Islet precursor cell (in vitro differentiated cells): Measurements from ENCODE around the gene GPSM1.
"Not testable (repeated sequence)": the region's sequence is repeated elsewhere in the genome, so short reads cannot be mapped to it uniquely, and the experiment has no call there.

Experiments used
- DNase-seq: peaks from one replicate; pipeline ENCODE4 v3.0.0-alpha.2; 2018

GPSM1 gene

DNA sequence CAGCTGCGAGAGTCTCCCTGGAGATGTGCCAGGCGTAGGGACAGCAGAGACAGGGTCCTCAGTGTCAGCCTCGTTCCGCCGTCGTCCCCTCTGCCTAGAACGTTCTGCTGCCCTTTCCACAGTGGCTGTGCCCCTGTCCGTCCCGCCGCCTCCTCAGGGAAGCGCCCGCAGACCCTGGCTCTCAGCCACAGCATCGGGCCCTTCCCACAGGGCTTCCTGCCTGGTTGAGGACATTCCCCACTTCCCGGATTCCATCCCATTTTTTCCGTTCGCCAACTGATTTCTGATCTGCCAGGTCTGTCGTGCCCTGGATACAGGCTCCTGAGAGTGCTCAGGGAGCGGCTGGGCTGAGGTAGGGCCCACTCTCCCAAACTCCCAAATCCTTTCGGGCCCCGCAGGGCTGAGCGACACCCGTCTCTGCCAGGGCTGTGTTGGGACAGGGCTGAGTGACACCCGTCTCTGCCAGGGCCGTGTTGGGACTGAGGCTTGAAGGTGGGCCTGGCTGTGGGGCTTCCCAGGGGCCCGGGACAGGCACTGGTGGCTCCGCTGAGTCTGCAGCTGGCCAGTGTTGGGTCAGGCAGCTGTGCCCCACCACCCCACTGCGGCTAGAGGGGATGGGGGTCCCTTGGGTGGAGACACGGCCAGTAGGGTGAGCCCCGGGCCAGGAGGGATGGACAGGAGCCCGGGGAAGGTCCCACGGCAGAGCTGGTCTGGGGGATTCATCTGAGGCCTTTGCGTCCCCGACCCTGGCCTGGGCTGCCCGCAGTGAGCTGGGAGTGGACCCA is 20.3 kb downstream of the GPSM1 start:
- DNase-seq = no peak

DNA sequence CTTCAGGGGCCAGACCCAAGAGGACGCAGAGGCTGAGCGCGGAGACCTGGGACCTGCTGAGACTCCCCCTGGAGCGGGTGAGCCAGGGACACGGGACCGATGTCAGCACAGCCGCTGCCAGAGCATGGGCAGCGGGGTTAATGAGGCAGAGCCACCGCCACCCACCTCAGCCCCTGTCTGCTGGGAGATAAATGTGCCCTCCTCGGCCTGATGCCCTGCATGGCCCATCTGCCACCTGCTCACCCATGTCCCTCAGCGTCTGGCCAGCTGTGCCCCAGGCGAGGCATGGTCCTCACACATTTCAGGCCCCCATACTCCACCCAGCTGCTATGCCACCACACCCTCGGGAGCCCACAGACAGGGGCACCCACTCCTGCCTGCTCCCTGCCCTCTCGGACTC is 21.4 kb downstream of the GPSM1 start:
- DNase-seq = no peak

GRCh38 chr9:136349546-136349945 is 22.2 kb downstream of the GPSM1 start:
- no peak for DNase-seq

- no peak for DNase-seq
Observed at GRCh38 chr9:136351252-136351800, 24.0 kb downstream of the GPSM1 start.

DNA sequence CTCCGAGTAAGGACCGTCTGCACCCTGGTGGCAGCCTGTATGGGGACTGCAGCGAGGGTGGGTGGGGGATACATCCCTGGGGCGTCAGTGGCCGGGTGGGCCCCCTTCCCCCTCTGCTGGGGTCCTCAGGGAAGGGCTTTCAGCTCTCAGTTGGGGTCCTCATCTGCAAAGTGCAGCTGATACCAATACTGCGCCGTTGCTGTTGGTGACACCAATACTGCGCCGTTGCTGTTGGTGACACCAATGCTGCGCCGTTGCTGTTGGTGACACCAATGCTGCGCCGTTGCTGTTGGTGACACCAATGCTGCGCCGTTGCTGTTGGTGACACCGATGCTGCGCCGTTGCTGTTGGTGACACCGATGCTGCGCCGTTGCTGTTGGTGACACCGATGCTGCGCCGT is 24.5 kb downstream of the GPSM1 start:
- DNase-seq = not testable (repeated sequence)

GRCh38 chr9:136352682-136353081 is 25.3 kb downstream of the GPSM1 start:
- no peak for DNase-seq

DNA sequence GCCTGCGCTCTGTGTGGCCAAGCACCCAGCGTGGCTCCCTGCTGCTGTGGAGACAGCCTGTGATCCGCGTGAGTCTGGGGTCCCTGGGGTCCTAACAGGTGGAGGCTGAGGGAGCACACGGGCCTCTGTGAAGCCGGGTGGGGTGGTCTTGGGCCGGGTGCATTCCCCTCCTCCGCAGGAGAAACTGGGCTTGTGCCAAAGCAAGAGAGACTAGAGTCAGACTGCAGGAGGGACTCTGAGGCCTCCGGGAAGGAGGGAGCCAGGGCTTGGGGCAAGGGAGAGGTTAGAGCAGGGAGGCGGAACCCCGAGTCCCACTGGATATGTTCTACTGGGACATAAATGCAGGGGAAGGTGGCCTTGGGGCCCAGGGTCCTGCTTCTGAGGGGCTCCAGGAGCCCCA is 25.7 kb downstream of the GPSM1 start:
- DNase-seq = no peak

DNA sequence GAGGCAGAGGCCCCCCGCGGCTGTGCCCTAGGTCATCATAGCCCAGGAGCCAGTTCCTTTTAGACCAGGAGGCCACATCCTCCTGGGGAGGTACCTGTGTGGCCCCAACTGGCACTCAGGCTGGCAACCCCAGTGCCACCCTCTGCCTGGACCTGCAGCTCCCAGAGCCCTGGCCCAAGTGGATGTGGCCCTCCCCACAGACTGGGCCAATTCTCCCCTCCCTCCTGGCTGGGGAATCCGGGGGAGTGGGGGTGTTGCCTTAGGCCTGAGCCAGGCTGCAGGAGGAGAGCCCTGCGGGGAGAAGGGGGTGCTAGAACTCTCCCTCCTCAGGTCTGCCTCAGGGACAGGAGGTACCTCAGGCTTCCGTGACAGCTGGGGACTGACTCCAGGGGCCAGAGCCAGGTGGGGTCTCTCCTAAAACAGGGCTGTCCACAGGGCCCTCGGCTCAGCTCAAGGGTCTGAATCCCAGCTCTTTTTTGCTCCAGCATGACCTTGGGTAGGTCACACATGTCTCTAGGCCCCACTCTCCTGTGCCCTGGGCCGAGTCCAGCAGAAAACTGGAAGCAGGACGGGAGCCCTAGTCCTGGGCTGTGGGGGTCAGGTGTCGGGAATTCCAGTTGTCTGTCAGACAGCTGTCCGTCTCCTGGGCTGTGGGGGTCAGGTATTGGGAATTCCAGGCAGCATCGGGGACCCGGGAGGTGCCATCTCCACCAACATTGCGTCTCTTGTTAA is 26.6 kb downstream of the GPSM1 start:
- DNase-seq = no peak

- DNase-seq = no peak
Observed at GRCh38 chr9:136354592-136355085, 27.3 kb downstream of the GPSM1 start.

DNA sequence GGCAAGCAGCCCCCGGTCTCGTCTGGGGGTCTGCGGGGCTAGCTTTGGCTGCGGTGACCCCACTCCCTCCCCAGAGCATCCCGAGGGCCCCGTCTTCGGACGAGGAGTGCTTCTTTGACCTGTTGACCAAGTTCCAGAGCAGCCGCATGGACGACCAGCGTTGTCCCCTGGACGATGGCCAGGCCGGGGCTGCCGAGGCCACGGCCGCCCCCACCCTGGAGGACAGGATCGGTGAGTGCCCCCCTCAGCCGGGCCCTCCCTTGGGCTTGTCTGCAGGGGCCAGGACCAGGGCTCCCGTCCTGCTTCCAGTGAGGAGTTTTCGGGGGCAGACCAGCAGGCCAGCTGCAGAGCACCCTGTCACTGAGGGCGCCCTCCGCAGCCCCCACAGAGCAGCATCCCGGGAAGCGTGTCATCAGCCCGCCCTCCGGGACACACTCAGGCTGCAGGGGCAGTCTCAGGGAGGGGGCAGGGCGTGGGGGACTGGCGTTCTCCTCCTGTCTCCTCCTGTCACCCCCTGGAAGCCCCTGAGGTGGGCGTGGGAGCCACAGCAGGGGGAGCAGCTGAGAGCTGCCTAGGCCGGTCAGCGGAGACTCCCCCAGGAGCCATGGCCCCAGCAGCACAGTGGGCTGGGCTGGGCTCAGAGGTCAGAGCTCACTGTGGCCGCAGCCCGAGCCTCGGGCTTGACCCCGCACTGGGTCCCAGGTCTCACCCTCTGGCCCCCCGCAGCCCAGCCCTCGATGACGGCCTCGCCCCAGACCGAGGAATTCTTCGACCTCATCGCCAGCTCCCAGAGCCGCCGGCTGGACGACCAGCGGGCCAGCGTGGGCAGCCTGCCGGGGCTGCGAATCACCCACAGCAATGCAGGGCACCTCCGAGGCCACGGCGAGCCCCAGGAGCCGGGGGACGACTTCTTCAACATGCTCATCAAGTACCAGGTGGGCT is 28.5 kb downstream of the GPSM1 start:
- DNase-seq = no peak

DNA sequence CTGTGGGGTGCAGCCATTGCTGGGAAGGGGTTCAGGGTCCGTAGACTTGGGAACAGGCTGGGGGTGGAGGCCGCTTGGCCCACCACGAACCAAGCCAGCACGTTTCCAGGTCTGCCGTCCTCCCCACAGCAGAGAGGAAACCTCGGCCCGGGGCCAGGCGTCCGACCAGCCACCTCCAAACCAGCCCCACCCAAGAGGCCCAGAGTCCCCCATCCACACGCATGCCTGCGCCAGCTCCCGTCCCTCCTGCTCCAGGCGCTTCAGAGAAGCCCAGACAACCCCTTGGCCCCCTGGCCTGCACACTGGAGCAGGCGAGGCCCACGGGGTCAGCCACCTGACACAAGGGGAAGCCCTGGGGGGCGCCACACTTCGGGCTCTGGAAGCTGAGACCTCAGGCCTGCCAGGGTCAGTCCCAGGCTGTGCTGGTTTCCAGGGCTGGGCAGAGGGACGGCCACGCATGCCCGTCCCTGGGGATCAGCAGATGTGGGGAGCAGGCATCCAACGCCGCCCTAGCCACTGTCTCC is 29.9 kb downstream of the GPSM1 start:
- no peak for DNase-seq

GRCh38 chr9:136358016-136358415 is 30.7 kb downstream of the GPSM1 start:
- no peak for DNase-seq

DNA sequence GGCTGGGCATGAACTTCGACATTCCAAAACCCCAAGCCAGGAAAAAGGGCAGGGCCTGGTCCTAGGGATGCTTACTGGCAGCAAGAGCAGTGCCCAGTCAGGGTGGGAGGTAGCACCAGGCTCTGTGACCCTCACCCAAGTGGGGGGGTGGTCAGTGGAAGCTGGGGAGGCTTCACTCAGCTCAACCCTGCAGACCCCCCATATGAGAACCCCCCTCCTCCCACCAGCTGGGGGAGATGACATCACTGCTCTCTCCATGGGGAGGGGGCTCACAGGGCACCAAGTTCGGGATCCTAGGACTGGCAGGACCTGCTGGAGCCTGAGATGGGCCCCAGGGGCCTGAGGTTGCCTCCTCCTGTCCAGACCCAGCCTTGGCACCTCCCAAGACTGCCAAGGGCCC is 31.5 kb downstream of the GPSM1 start:
- no peak for DNase-seq

DNA sequence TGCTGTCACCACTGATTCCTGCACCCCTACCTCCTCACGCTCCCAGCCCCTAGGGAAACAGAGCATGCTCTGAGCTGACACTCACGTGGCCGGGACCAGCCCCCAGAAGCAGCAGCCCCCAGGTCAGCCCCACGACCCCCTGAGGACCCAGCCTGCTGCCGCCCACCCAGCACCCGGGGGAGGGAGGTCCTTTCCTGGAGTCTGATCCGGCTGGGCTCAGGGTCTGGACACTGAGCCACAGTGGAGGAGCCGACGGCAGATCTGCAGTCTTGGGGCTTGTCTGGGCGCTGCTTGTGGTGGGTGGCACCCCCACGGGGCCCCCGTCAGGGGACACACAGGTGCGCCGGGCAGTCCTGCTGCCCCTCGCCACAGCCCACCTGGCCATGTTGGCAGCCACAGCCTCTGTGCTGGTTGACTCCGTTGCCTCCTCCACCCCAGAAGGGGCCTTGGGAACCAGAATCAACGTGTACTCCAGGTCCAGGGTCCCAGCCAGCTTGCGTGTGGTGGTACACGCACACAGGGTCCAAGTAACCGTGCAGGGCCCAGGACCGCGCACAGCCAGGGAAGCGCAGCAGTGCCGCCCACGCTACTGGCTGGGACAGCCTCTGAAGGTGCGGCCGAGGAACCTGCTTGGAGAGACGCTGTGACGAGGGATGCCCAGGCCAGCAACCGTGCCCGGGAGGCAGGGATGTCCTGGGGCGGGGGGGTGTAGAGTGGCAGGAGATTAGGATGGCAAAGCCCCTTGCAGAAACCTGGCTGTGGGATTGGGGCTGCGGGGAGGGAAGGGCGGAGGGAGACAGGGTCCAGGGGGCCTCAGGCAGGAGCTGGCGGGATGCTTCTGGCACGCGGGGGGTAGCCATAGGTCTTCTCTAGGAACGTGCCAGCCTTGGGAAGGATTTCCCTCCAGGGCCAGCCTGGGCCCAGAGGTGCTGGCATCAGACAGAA is 32.7 kb downstream of the GPSM1 start:
- no peak for DNase-seq

DNA sequence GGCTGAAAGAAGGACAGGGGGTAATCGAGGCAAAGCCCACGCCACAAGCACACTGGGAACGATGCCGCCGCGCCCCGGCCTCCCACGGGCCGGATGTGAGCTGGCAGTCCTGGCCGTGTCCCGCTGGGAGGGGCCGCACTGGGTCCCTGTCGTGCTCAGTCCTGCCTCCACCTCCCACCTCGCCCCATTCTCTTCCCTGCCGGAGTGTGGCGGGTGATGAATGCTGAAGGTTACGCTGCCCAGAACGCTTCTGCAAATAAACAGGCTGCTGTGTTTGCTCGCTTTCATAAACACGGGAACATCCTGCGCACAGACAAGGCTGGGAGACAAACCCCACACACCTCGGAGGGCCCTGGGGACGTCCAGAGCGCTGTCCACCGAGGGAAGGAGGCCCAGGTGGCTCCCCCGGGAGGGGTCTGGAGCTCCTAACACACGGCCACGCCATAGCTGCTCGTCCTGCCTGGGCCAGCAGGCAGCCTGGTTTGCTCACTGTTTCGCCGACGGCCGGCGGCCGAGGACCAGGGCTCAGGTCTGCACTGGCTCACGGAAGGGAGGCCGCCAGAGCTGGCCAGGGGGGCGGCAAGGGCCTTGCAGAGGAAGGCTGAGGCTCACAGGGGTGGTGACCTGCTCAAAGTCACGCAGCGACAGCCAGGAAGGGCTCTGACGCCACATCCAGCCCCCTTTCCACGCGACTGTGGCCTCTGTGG is 33.9 kb downstream of the GPSM1 start:
- no peak for DNase-seq

- DNase-seq = no peak
Observed at GRCh38 chr9:136361754-136362449, 34.6 kb downstream of the GPSM1 start.

DNA sequence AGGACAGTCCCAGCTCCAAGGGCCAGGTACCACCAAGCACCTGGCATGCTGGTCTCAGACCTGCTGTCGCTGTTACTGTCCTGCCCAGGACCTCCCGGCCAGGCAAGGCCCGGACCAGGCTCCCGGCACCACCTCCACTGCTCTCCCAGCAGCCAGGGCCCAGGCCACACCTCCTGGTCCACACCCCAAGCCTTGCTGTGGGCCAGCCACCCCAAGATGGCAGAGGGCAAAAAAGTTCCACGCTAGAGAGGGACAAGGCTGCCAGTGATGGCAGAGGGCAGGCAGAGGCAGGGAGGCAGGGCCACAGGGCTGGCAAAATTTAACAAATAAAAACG is 35.1 kb downstream of the GPSM1 start:
- no peak for DNase-seq

GRCh38 chr9:136363106-136363948 is 36.0 kb downstream of the GPSM1 start, which contains the start of gene DNLZ:
Gene DNLZ, minus strand, starts transcription at chr9:136363744. Its CDS starts 30 bp downstream, at chr9:136363714.
- DNase-seq = peak; percentile 99
